NCI-H460 (cell line): Measurements from ENCODE around the gene MCM3AP. TPM values are rescaled to one million over a fixed set of nuclear protein-coding genes. Genes with fewer than 3 reads are reported as not detected.

Source experiments
- DNase-seq: peaks from one replicate; pipeline ENCODE4 v3.0.0-alpha.2; 2016; ENCODE audit warnings: low read depth; ENCODE audit errors: extremely low read depth
- polyA plus RNA-seq: library from polyadenylated mRNA; depleted of rRNA; stranded (reverse); fragments of >200 nt; gene quantifications from 2 replicates; pipeline ENCODE4 v1.2.3, GENCODE V29; 2014; cell fraction: nucleus; rRNA removed
- total RNA-seq: library from RNA; depleted of rRNA; stranded (reverse); fragments of >200 nt; shearing (Covaris generic); gene quantifications from 2 replicates; pipeline ENCODE4 v1.2.3, GENCODE V29; 2014; rRNA removed

The MCM3AP gene
- total RNA-seq = 28.9 and 38.8 TPM in 2 replicates
- 64.1 and 103 TPM in 2 replicates for polyA plus RNA-seq

DNA sequence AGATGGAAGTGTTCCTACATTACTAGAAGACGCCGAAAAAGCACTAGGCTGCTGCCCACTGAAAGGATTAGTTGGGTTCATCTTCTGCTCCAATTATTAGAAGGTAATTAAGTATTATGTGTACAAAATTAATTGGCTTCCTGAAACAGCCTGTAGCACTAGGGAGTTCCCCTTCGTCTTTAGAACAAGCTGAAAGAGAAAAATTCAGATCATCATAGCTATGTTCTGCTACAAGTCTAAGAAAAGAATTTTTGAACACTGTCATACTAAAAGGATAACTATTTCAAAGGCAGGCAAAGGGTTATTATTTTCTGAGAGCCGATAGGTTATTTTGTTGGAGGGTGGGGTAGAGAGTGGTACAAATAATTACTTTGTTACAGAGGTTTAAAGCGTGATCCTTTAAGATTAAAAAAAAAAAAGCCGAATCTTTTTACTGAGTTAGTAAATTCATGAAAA, at the start of gene MCM3AP:
Gene MCM3AP, minus strand, starts transcription at position 406 of the 456 bp plus-strand sequence. Its CDS starts 325 bp downstream, at position 81.
- no peak for DNase-seq

DNA sequence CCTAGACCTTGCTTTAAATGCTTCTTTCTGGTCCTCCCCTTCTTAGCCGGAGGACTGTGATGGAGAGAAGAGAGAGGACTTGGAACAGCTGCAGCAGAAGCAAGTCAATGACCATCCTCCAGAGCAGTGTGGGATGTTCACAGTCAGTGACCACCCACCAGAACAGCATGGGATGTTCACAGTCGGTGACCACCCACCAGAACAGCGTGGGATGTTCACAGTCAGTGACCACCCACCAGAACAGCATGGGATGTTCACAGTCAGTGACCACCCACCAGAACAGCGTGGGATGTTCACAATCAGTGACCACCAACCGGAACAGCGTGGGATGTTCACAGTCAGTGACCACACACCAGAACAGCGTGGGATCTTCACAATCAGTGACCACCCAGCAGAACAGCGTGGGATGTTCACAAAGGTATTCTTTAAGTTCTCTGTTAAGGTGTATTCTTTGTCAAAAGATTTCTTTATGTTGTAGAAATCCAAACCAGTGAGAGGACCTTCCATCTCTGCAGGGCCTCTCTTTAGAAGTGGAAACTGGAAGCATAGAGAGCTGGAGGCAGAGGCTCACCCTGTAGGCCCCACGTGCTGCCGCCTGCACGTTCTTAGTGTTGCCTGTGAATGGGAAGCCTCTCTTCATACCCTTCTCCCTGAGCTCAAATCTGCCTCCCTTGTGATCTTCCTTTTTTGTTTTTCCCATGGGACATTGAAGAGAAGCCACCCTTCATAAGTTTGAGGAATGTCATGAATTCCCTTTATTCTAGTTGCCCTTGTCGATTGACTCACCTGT, 49.1 kb upstream of the MCM3AP start:
- no peak for DNase-seq

DNA sequence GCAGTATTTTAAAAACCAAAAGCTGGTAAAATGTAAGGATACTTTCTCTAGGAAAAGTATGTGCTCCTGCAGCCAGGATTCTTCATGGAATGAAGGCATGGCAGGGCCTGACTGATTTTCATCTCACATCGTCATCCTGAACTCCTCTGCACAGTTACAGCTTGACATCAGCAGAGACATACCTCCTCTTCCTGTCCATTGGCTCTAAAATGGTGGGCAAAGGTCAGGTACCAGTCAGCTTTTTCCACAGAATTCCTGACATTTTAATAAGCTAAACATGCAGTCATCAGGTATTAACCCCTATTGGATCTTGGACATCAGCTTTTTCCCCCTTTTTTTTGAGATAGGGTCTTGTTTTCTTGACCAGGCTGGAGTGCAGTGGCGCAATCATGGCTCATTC, 44.4 kb upstream of the MCM3AP start:
- DNase-seq = no peak

DNA sequence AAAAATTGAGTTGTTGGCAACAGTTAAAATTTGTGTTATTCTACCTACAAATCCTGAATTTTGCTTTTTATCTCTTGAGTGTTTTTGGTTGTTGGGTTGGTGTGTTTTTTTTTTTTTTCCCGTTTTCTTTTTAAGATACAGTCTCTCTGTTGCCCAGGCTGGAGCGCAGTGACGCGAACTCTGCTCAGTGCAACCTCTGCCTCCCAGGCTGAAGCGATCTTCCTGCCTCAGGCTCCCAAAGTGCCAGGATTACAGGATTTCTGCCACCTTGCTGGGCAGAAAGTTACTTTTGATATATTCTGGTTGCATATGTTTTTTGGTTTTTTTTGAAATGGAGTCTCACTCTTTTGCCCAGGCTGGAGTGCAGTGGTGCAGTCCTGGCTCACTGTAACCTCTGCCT, 42.7 kb upstream of the MCM3AP start:
- DNase-seq = no peak

GRCh38 chr21:46327711-46328110, 42.3 kb upstream of the MCM3AP start:
- no peak for DNase-seq

DNA sequence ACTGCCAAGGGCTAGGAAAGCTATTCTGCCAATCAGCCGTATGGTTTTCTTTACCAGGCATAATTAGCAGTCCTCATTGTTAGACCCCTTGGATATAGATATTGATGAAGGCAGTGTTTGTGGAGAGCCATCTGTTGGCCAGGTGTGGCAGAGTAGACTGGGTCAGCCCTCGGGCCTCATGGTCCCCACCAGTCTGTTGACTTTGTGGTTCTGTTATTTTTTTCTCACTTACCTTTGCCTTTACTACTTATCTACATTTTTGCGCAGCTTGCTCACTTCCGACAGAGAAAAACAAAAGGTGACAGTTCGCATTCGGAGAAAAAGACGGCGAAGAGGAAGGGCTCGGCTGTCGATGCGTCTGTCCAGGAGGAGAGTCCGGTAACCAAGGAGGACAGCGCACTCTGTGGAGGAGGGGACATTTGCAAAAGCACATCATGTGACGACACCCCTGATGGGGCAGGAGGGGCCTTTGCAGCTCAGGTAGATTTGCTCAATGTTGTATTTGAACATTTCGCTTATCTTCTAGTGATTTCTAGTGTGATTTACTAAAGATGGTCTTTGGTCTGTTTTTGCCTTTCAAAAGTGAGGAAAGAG, 40.8 kb upstream of the MCM3AP start:
- DNase-seq = no peak

GRCh38 chr21:46325073-46325912, 39.9 kb upstream of the MCM3AP start:
- DNase-seq = peak; percentile 33

DNA sequence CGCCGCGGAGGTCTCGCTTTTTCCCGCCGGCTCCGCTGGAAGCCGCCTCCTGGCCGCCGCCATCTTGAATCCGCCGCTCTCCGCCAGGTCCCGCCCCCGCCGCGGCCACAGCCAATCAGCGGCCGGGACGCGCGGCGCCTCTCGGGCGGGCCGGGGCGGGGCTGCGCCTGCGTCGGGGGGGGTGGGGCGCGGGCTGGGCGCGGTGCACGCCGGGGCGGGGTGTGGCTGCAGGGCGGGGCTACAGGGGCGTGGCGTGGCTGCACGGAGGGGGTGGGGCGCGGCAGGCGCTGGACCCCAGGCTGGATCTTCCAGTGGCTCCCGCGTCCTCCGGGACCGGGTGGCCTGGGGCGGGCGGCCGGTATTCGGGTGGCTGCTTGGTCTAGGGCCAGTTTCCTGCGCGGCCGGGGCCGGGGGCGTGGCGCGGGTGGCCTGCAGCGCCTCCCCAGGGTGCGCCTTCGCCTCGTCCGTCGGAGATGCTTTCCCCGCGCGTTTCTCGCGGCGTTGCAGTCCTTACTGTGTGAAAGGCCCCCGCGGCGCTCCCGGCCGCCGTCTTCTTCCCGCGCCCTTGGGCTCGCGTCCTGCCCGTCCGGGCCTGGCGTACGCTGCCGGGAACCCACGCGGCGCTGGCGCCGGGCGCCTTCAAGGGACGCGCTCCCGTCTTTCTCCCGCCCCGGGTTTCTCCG, 39.1 kb upstream of the MCM3AP start:
- DNase-seq = peak; percentile 70

DNA sequence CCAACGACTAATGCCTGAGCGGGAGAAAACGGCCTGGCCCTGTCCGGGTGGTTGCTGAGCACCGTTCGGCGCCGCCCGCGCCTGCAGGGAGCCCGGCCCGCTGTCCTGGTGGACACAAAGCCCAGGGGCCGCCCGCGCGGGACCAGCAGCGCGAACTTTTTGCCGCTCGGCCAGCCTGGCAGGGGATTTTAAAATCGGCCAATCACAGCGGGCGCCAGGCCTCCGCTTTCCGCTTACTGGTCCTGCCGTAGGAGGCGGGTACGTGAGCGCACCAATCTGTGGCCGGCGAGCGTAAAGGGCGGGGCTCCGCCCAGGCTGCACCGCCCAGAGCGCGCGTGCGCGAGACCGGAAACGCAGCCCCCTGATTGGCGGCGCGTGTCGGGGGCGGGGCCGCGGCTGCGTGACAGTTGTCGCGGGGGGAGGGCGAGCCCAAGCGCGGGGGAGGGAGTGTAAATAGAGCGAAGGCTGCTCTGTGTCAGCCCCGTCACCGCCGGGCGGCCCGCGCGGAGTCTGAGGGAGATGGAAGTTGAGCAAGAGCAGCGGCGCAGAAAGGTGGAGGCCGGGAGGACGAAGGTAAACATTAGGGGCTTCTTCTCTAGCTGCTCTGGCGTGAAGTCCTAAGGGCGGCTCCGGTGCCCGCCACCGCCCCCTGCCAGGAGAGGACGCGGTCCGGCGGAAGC, 38.4 kb upstream of the MCM3AP start, which contains the start of the genes C21orf58 and PCNT:
Gene C21orf58, minus strand, starts transcription at position 161 of the 680 bp plus-strand sequence. CDS start 1,132 bp downstream, outside the sequence.
Gene PCNT, plus strand, starts transcription at position 447 of the 680 bp plus-strand sequence. Its CDS starts 73 bp downstream, at position 520.
- DNase-seq = peak; percentile 92

DNA sequence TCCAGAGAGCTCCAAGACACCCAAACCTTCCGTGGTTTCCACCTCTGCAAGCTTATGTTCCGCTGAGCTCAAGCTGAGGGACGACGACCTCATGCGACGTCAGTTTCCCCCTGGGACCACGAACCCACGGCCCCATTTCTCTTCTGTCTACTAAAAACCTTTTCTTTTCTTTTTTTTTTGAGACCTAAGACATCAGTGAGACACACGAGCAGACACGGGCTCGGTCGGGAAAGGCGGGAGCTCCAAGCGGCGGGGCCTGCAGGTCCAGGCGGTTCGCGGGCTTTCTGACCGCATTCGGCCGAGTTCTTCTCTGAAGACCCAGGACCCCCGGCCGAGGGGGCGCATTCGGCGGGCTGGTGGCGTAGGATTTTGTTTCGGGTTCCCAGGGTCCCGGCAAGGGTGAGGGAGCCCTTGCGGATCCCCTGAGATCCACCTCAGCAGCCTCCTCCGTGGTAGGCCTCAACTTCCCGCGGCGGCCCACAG, 37.9 kb upstream of the MCM3AP start:
- no peak for DNase-seq

- no peak for DNase-seq
Measured at GRCh38 chr21:46322351-46323226, 37.2 kb upstream of the MCM3AP start.

GRCh38 chr21:46320331-46320801, 35.0 kb upstream of the MCM3AP start:
- no peak for DNase-seq

DNA sequence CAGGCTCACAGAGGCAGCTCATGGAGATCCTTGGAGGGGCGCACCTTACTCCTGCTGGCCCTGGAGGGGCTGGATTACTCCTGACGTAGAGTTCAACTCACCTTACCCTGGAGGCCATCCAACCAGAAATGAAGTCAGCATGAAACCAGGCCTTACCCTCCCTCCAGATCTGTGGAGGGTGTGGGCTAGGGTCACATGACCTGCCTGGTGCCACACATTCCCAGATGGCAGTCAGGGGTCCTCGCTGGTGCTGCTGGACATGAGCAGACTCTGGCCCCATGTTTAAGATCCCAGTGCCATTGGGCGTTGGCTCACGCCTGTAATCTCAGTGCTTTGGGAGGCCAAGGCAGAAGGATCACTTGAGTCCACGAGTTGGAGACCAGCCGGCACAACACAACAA, 33.8 kb upstream of the MCM3AP start:
- no peak for DNase-seq

DNA sequence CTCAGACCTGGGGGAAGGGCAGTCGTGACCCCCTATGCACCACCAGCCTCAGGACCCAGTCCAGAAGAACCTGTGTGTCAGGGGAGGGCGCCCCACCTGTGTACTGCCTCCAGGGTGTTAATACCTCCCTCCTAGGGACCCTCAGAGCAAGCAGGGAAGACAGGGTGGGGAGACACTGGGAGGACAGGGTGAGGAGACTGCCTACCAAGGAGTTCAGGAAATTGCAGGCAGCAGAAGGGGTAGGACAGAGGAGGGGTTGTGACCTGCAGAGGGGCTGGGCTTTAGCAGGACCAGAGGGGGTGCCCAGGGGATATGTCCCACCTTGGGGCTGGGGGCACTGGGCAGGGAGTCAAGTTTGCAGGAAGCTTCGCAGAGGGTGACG, 33.0 kb upstream of the MCM3AP start:
- no peak for DNase-seq

DNA sequence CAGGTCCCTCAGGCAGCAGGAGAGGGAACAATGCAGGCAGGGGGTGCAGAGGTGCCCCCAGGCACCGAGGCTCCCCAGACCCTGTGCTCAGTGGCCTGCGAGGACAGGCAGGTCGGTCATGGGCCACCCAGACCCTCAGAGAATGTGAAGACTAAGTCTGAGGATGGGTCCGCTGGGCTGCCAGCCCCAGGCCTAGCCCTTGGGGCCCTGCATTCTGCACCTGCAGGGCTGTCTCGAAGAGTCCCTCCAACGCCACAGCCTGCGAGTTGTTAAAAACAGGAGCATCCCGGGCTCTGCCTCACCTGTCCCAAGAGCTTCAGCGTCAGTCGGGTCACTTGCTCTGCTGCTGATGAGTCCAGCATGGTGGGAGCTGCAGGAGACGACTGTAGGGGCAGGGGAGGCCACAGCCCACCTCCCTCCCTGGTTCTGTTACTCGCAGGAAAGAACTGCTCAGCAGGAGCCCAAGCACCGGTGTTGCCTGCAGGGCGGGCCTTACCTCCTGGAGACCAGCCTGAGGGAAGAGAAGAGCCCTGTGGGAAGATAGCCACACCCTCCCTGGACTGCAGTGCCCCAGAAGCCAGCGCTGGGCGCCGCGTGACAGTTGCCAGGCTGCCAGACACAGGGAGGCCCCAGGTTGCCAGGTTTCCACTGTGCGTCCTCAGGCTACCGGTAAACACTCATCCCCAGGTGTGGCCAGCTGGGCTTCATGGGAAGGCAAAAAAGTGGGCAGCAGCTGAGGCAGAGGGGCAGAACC, 32.5 kb upstream of the MCM3AP start:
- DNase-seq = no peak

DNA sequence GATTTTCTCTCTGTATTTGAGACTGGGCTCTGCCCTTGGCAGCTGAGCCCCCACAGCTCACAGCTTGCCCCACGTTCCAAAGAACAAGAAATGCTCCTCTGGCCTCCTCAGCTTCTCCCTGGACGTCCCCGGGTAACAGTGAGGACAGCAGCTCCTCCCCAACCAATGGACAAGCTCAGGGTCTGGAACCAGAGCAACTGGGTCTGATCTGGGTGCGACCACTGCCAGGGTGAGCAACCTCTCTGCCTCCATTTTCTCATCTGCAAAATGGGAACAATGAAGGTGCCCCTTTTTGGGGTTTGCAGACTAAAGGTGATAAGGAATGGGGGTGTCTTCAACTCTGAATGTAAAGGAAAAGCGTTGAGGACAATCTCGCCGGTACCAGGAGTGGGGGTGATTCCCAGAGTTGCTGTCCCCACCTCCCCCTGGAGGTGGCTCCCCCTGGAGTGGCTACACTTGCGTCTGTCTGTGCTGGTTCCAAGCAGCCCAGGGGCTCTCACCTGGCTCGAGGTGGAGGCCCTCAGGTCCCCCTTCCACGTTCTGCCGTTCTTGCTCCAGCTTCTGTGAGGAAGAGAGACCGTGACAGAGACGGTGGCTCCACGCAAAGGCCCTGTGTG, 31.4 kb upstream of the MCM3AP start:
- no peak for DNase-seq

GRCh38 chr21:46314441-46315020, 29.1 kb upstream of the MCM3AP start:
- DNase-seq = no peak
